ENCODE results near the gene ITGAV.

DNA sequence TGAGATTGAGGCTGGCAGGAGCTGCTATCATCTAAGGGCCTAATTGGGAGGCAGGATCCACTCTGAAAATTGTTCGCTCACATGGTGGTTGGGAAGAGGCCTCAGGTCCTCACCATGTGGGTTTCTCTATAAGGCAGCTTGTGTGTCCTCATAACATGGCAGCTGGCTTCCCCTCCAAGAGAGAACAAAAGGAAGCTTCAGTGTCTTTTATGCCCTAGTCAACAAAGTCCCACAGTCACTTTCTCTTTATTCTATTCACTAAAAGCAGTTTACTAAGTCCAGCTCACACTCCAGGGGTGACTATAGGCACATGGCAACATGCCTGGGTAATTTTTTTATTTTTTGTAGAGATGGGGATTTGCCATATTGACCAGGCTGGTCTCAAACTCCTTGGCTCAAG is 5.8 kb upstream of the ITGAV start:
- TF ChIP-seq, protein P1, sequence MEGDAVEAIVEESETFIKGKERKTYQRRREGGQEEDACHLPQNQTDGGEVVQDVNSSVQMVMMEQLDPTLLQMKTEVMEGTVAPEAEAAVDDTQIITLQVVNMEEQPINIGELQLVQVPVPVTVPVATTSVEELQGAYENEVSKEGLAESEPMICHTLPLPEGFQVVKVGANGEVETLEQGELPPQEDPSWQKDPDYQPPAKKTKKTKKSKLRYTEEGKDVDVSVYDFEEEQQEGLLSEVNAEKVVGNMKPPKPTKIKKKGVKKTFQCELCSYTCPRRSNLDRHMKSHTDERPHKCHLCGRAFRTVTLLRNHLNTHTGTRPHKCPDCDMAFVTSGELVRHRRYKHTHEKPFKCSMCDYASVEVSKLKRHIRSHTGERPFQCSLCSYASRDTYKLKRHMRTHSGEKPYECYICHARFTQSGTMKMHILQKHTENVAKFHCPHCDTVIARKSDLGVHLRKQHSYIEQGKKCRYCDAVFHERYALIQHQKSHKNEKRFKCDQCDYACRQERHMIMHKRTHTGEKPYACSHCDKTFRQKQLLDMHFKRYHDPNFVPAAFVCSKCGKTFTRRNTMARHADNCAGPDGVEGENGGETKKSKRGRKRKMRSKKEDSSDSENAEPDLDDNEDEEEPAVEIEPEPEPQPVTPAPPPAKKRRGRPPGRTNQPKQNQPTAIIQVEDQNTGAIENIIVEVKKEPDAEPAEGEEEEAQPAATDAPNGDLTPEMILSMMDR (IDR thresholded peaks at IDR 0.05) = no peak
- TF ChIP-seq EZH2 (IDR thresholded peaks at IDR 0.05) = no peak
